ENCODE measurements around the gene GRM8.

The GRM8 gene

GRCh38 chr7:126424985-126425384 is 827.8 kb downstream of the GRM8 start:
- no peak for DNase-seq (ENCODE audit: low read depth)

- no peak for DNase-seq (ENCODE audit: low read depth)
These were observed 833.7 kb downstream of the GRM8 start for GRCh38 chr7:126419047-126419446.

GRCh38 chr7:126411821-126412383 is 840.8 kb downstream of the GRM8 start:
- DNase-seq (ENCODE audit: low read depth) = no peak

GRCh38 chr7:126411032-126411820 is 841.5 kb downstream of the GRM8 start:
- no peak for DNase-seq (ENCODE audit: low read depth)

GRCh38 chr7:126403040-126403439 is 849.7 kb downstream of the GRM8 start:
- no peak for DNase-seq (ENCODE audit: low read depth)

GRCh38 chr7:126401918-126402317 is 850.8 kb downstream of the GRM8 start:
- DNase-seq (ENCODE audit: low read depth) = no peak

GRCh38 chr7:126398851-126399529 is 853.8 kb downstream of the GRM8 start:
- DNase-seq (ENCODE audit: low read depth) = no peak

- no peak for DNase-seq (ENCODE audit: low read depth)
These were observed 854.5 kb downstream of the GRM8 start for GRCh38 chr7:126398285-126398684.

GRCh38 chr7:126394406-126394805 is 858.3 kb downstream of the GRM8 start:
- DNase-seq (ENCODE audit: low read depth) = no peak
